Measurements from ENCODE around the gene TMEM132C. TPM values are rescaled to one million over a fixed set of nuclear protein-coding genes. Genes with fewer than 3 reads are reported as not detected.

Gene TMEM132C
- total and polyA plus RNA-seq, 2 experiments from 2014 or later, result not detected

GRCh38 chr12:128557231-128557630 is 290.3 kb downstream of the TMEM132C start:
- no peaks in the 10 kb centered on the region for H3K27me3 ChIP-seq (ENCODE audit: insufficient read depth)
- no peak overlapping the region for H3K4me2 ChIP-seq
- no peak overlapping the region for H3K27ac ChIP-seq (ENCODE audit: low read depth)
- H3K4me1 ChIP-seq (ENCODE audit: insufficient read depth), result no peaks in the 10 kb centered on the region
- no peaks in the 10 kb centered on the region for H3K4me1 Mint-ChIP-seq
- TF ChIP-seq REST (IDR thresholded peaks at IDR 0.05; ENCODE audit: unreplicated experiment), result no peak
- no peak for TF ChIP-seq EZH2phosphoT487 (IDR thresholded peaks at IDR 0.05; ENCODE audit: unreplicated experiment)
- TF ChIP-seq EZH2 (IDR thresholded peaks at IDR 0.05; ENCODE audit: low read depth, unreplicated experiment), result no peak
- TF ChIP-seq POLR2AphosphoS5 (IDR thresholded peaks at IDR 0.05; ENCODE audit: low read depth), result no peak
- no peak for TF ChIP-seq STAT1 (IDR thresholded peaks at IDR 0.05; ENCODE audit: unreplicated experiment)
- TF ChIP-seq ETS1 (IDR thresholded peaks at IDR 0.05), result no peak
- no peak for TF ChIP-seq JUNB (IDR thresholded peaks at IDR 0.05; ENCODE audit: unreplicated experiment)
- TF ChIP-seq ZNF114 (CRISPR knock-in tag; IDR thresholded peaks at IDR 0.05), result no peak
- no peak for TF ChIP-seq CREB1 (CRISPR knock-in tag; IDR thresholded peaks at IDR 0.05; ENCODE audit: low read depth)
- TF ChIP-seq ZNF462 (CRISPR knock-in tag; IDR thresholded peaks at IDR 0.05), result no peak
- no peak for TF ChIP-seq ZNF331 (CRISPR knock-in tag; IDR thresholded peaks at IDR 0.05; ENCODE audit: low read depth)
- TF ChIP-seq NANOG (IDR thresholded peaks at IDR 0.05; ENCODE audit: borderline replicate concordance), result no peak
- no peak for TF ChIP-seq CTCF (conservative IDR thresholded peaks at IDR 0.05; ENCODE audit: low read depth in 2 of 2)
- H3K9me2 ChIP-seq (ENCODE audit: insufficient read depth), result no peaks in the 10 kb centered on the region
- peaks cover 39% of the 10 kb centered on the region for H3K36me3 Mint-ChIP-seq (ENCODE audit: low read depth)
- H3K27me3 Mint-ChIP-seq (ENCODE audit: insufficient read depth, low read depth, poor library complexity), result peaks cover 10% of the 10 kb centered on the region
- ATAC-seq, result no peak
- H3K9me3 Mint-ChIP-seq, result peaks cover 100% of the 10 kb centered on the region
- no peaks in the 10 kb centered on the region for H3F3A ChIP-seq (replicated peaks; ENCODE audit: low read depth)
- no peak overlapping the region for H3K4me3 ChIP-seq
- H2AFZ ChIP-seq, result no peak overlapping the region
- no peaks in the 10 kb centered on the region for H3K36me3 ChIP-seq (ENCODE audit: insufficient read depth)
- no peaks in the 10 kb centered on the region for H3K79me2 ChIP-seq (replicated peaks; ENCODE audit: insufficient read depth)
- DNase-seq (ENCODE audit: low spot score), result no peak
- H3K4me3 Mint-ChIP-seq, result no peak overlapping the region
- no peak overlapping the region for H3K27ac Mint-ChIP-seq
- no peaks in the 10 kb centered on the region for H4K20me1 ChIP-seq (replicated peaks; ENCODE audit: insufficient read depth)

All from GM23338 (cell line).